NK-92 (cell line): ENCODE results near the gene CEP295NL.
"Not testable (repeated sequence)": the region's sequence is repeated elsewhere in the genome, so short reads cannot be mapped to it uniquely, and the experiment has no call there.

Experiments used
- DNase-seq: peaks from one replicate; lab custom pipeline; 2025; ENCODE audit not compliant: unreplicated experiment; lab: John Stamatoyannopoulos, UW

CEP295NL gene

DNA sequence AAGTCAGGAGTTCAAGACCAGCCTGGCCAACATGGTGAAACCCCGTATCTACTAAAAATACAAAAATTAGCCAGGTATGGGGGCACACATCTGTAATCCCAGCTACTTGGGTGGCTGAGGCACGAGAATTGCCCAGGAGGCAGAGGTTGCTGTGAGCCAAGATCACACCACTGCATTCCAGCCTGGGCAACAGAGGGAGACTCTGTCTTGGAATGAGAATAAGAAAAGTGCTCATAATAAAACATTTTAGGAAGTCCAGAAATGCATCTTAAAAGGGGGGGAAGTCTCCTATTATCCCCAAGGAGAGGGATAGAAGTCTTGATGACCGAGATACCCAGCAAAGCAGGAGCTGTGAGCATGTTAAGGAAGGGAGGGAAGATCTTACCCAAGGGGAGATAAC lies 36.0 kb downstream of the CEP295NL start:
- DNase-seq, result not testable (repeated sequence)

DNA sequence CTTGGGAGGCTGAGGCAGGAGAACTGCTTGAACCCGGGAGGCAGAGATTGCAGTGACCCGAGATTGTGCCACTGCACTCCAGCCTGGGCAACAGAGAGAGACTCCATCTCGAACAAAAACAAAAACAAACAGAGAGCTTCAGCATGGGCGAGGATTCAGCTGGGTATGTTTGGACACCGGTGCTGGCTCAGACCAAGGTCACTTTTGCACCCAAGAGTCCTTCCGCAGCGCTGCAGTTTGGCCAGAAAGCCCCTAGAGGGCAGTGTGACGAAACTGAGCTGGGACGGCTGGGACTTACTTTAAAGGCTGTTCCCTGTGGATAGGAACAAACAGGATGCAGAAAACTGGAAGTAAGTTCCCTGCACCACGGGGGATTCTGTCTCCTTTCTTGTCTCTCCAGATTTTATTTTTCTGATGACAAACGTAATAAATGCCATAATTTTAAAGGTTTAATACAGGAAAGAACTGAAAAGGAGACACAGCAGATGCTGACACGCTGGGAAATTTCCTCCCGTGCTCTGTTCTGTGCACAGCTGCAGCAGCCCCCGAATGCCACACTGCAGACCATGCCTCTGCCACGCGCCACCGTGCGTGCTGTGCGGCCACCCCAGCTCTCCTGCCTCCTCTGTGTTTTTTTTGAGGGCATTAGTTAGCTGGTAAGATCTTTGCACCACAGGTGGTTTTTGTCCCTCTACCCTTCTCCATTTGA lies 37.2 kb downstream of the CEP295NL start:
- no peak for DNase-seq

DNA sequence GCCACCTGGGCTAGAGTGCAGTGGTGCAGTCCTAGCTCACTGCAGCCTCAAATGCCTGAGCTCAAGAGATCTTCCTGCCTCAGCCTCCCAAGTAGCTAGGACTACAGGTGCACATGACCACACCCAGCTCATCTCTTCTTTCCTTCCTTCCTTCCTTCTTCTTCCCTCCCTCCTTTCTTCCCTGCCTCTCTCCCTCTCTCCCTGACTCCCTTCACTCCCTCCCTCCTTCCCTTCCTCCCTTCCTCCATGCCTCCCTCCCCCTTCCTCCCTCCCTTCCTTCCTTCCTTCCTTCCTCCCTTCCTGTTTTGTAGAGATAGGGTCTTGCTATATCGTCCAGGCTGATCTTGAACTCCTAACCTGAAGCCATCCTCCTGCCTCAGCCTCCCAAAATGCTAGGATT lies 38.9 kb downstream of the CEP295NL start:
- DNase-seq, result no peak

DNA sequence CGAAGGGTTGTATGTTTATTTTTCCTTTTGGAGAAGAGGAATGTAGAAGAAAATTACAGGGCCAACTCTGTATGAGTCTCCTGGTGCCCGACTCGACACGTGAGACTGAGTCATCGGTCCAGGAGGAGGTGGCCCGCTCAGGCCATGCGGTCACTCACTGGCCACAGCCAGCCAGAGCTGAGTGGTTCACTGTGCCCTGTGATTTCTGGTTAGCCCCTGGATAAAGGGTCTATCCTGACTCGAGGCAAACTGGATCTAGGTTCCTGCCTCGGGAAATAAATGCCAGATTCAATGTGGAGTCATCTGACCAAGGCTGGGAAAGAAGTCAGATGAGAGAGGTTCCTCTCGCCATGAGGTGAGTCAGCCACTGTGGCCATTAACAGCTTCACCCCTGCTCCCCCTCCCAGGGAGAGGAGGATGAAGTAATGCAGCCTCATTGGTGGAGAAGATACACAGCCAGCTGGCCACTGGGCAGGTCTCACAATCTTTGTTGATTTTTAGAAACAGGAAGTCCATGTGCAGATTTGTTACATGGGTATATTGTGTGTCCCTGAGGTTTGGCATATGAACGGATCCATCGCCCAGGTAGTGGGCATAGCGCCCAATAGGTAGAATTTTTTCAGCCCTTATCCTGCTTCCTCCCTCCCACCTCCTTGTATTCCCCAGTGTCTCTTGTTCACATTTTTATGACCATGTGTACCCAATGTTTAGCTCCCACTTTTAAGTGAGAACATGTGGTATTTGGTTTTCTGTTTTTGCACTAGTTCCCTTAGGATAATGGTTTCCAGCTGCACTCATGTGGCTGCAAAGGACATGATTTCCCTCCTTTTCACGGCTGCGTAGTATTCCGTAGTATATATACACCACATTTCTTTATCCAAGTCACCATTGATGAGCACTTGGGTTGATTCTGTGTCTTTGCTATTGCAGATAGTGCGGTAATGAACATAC lies 40.7 kb downstream of the CEP295NL start:
- DNase-seq, result no peak

DNA sequence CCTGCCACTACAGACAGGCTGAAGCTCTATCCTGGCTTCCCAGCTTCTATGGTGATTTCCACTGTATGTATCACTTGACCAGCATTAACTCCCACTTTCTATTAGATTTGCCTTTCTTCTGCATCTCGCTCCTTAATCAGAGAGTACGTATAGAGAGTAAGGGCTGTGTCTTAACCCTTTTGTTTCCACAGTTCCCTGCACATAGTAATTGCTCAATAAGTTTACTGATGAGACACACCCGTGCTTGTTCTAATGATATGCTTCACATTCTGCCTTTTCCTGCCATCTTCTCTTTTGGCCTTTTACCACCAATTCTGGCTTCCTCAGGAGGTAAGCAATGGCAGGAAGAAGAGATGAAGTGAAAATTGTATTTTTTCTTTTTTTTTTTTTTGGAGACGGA lies 41.8 kb downstream of the CEP295NL start:
- no peak for DNase-seq

DNA sequence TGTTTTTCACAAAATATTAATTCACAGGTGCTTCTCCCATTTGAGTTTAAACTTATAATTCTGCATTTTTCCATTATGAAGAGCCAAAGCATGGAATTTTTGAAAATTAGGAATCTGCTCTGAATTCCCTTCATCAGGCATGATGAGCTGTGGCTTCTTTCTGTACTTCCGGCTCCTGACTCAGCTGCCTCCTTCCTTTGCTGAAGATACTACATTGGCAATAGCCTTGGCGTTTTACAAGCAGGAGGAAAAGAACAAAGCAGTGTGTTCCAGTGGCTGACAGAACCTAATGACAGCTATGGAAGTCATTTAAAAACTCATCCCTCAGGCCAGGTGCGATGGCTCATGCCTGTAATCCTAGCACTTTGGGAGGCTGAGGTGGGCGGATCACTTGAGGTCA lies 44.0 kb downstream of the CEP295NL start:
- no peak for DNase-seq

DNA sequence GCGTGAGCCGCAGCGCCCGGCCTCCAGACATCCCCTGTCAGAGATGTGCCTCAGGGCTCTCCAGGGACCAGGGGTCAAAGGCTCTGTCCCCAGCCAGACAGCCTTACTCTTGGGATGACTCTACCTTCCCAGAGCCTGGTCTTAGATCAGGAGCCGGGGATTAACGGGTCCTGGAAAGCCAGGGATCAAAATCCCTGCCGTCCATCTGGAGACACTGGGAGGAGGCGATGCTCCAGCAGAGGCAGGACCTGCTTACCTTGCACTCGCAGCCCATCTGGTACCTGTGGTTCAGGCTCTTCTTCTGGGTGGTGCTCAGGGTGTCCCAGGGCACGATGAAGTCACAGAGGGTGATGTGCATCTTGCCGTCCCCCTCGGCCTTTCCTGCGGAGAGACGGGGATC lies 45.7 kb downstream of the CEP295NL start:
- DNase-seq, result no peak

DNA sequence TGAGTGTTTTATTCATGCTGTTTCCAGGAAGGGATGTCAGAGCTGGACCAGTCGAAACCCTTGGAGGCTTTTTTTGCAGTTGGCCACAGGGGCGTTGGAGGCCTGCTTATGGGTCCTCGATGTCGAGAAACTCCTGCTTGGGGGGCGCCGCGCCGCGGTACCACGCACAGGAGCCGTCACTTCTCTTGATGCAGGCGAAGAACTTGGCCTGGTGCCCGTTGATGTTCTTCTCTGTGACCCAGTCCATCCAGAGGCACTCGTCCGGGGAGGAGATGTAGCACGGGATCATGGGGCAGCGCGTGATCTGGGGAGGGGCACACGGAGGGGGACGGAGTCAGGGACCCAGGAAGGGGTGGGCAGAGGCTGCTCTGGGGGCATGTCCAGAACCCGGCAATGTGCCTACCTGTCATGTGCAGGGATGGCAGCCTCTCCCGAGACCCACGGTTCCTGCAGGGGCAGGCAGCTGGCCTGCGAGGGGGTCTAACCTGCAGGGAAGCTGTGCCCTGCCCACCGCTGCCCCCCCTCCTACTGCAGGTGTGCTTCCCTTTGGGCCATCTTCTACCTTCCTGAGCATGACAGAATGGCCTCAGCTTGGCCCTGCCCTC lies 47.3 kb downstream of the CEP295NL start:
- DNase-seq, result no peak

DNA sequence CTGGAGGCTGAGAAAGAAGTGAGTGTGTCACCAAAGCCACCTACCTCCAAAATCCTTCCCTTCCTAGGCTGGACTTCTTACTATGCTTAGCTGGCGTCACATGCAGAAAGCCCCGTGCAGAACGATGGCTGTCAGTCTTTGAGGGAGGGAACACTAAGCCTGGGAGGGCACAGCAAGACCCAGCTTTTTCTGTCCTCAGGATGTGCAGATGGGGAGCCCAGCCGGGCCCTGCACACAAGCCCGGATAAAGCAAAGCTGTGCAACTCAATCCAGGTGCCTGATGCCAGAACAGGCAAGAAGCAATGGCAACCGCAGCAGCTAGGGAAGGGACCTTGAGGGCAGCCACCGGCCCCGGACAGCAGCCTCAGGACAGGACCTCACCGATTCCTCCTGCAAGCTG lies 48.5 kb downstream of the CEP295NL start:
- no peak for DNase-seq

DNA sequence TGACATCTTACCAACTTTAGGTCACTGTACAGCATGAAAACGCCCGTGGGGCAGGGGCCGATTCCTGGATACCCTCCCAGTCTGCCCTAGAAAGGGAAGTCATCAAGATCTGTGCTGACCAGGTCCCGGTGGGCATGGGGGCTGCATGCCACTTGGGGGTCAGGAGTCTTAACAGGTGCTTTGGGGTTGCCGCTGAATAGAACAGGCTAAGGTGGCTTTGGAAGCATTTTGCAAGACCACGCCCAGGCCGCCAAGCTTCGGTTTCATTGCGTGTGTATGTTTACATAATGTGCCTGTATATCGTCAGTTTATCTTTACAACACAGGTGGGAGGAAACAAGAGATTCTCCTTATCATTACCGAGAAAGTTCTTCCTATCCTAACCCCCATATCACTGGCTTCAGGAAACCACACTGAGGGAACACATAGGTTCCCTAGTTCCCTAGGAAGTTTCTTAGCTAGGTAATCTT lies 49.0 kb downstream of the CEP295NL start:
- no peak for DNase-seq

DNA sequence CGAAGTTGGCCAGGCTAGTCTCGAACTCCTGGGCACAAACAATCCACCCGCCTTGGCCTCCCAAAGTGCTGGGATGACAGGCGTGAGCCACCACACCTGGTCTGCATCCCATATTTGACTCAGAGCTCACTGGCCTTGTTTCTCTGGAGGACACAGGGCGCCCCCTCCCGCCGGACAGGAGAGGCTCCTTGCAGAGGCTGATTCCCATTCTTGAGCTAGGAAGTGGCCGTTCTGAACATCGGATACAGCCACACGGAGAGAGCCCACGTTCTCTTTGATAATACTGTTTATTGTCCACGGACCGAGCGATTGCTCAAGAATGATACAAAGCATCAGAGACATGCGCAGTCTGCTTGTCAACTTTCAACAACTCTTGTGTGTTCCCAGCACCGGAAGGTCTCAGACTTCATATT lies 50.3 kb downstream of the CEP295NL start:
- DNase-seq, result no peak

DNA sequence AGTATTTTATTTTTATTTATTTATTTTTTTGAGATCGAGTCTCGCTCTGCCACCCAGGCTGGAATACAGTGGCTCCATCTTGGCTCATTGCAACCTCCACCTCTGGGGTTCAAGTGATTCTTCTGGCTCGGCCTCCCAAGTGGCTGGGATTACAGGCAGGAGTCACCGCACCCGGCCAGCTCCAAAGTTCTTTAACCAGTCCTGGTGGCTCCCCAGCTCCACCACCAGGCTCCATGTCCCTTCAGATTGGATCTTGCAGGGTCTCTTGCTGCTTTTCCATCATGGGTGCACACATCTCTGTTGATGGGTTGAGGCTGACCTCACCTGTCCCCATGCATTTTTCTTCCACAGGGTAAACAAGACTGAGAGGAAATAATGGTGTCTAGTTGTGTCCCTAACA lies 54.0 kb downstream of the CEP295NL start:
- no peak for DNase-seq

DNA sequence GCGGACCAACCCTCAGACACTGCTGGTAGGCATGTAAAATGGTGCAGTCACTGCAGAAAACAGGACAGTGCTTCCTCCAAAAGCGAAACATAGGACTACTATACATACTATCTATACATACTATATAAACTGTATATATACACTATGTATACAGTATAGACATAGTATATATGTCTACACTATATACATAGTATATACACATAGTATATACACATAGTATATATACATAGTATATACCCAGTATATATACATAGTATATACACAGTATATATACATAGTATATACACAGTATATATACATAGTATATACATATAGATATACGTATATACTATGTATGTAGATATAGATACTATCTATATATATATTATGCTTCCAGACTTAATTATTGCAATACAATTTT lies 55.9 kb downstream of the CEP295NL start:
- DNase-seq, result no peak

DNA sequence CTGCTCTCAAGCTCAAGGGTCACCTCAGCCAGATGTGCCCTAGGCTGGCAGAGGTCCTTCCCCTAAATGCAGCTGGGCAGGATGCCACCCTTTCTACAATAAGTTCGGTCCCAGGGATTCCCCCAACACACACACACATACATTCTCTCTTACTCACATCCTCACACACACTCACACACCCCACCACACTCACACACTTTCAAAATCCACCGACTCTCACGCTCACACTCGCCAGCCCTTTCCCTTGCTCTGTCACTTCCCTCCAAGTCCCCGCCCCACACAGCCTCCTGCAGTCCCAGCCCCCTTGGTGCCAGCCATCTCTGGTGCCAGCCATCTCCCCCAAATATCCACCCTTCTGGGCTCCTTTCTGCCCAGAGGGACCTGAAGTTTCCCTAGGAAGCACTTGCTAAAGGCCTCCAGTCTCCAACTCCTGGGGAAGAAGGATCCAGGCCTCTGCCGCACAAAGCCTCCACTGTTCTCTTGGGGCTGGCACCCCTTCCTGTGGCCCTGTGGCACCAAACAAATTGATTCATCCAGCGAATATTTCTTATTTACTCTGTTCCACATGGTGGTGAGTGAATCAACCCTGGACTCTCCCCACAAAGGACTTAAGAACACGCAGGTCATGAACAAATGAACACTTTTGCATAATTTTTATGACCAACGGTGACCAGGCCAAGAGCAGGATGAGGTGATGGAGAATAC lies 58.5 kb downstream of the CEP295NL start:
- DNase-seq, result no peak

DNA sequence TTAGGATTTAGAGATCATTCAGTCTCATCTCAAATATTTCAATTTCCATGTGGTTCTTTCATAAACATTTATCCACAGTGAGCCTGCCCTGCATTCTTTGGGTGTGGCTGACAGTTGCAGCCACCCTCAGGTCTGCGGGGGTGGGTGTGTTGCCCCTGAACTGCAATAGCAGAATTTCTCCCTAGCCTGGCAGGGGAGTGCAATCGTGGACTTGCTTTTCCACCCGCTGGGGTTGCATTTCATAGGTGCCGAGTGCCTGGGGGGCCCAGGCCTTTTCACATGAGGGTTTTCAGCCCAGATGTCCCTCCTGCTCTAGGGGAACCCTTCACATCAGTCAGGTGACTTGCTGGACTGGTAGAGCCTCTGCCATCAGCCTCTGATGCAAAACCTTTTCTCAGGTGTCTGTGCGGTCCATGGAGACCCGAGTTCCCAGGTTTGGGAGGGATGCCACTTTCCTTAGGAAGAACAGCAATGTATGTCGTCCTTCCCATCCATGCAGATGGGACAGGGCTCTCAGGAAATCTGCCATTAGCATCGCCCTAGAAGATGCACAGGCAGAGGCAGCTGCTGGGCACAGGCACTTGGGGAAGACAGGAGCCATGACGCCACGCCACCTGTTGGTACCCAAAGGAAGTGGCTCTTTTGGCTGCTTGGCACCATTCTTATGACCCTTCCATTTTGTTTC lies 60.0 kb downstream of the CEP295NL start:
- no peak for DNase-seq

DNA sequence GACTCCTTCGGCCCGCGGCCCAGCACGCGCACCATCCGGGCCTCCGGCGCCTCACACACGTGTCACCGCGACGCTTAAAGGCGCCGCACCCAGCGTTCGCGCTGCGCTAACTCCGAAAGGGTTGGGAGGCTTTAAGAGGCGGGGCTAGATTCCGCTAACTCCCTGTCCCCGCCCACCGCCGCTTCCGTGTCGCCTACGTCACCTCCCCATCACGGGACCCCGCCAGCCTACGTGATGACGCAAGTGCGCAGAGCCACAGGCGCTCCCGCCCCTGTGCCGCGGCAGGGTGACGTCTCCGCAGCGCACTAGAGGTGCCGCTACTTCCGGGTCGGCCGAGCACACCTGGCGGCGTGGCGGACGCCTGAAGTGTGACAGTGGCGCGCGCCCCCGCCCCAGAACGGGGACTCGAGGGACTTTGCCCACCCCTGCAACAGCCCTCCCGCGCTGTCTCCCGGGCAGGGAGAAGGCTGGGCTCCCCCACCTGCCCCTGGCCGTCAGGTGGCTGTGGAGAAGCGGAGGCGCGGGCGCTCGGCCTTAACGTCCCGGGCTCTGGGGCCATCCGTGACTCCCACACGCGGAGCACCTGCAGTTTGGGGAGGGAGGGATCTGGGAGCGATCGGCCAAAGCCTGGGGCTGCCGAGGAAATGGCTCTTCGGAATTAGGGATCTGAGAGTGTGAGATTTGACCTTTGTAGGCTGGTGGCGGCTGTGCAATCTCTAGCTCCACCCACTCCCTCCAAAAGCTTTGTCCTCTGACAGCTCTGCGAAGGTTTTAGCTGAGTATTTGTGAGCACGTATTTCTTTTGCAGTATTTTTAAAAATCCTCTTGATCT lies 62.0 kb downstream of the CEP295NL start, which contains the start of gene USP36:
TSS of gene USP36 (minus strand) at position 35 of the 832 bp plus-strand sequence. CDS start 4,451 bp downstream, outside the sequence.
- DNase-seq, result peak; percentile 94
